ENCODE results near the gene FHAD1.

FHAD1 gene

DNA sequence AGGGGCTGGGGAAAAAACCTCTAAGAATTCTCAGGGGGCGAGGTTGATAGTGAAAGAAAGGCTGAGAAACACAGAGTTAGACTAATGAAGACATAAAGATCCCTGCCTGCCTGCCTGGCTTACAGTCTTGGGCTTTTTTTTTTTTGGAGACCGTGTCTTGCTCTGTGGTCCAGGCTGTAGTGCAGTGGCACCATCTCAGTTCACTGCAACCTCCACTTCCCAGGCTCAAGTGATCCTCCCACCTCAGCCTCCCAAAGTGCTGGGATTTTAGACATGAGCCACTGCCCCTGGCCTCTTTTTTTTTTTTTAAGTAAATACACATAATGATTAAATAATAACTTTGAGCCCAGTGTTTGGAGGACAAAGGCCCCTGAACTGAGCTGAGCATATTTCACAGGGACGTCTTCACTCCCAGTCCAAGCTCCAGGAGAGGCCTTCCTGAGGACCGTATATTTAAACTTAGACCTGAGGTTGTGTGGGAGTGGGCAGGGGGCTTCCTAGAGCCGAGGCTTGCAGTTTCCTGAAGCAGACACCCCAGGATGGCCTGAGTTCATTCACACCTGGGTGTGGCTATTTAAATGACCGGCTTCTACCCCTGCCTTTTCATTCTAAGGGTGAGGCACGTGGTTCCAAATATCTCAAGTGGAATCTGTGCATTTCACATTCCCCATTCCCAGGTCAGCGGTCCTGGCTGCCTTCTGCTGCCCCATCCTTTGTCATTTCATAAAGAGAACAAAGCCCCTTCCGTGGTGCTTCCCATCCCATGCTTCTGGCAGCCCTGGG, 146.6 kb downstream of the FHAD1 start:
- Histone ChIP-seq H3K4me1 (ENCODE audit: control insufficient read depth in 2 of 2, insufficient read depth in 1 of 2, low read depth in 1 of 2, low read length in 2 of 2) (peaks cover 3 to 5% of the 10 kb centered on the region in 2 donors), H4K8ac (ENCODE audit: low read depth, low read length) (no peak overlapping the region), H3K4me3 (ENCODE audit: low read length in 2 of 2) (no peak overlapping the region), H3K79me1 (ENCODE audit: low read depth, low read length) (no peaks in the 10 kb centered on the region), H3K23ac (ENCODE audit: low read depth, low read length, poor library complexity) (no peak overlapping the region), H3K4ac (ENCODE audit: low read length) (no peak overlapping the region), H2BK5ac (ENCODE audit: low read length) (no peak overlapping the region), H2BK120ac (ENCODE audit: low read depth, low read length) (no peak overlapping the region), H2BK12ac (ENCODE audit: low read length) (no peak overlapping the region), H3K27ac (replicated peaks; ENCODE audit: low read length) (no peak overlapping the region), H3K9ac (ENCODE audit: low read depth, low read length, poor library complexity) (no peak overlapping the region), H3K36me3 (replicated peaks in 1 of 2; ENCODE audit: control insufficient read depth in 2 of 2, insufficient read depth in 2 of 2, low read length in 2 of 2) (no peaks in the 10 kb centered on the region), H3K14ac (ENCODE audit: low read length) (no peak overlapping the region), H3K27me3 (ENCODE audit: control insufficient read depth in 3 of 3, insufficient read depth in 3 of 3, low read depth in 1 of 3, low read length in 3 of 3) (peaks cover 0 to 31% (median 0%) of the 10 kb centered on the region in 3 experiments), H2AFZ (ENCODE audit: low read length) (peak overlapping the region; percentile 36), H2BK15ac (ENCODE audit: low read length) (no peak overlapping the region), H3K4me2 (ENCODE audit: insufficient read depth, low read length, poor library complexity, severe bottlenecking) (no peak overlapping the region), H3K18ac (ENCODE audit: low read length) (no peak overlapping the region), H2AK5ac (ENCODE audit: low read depth, low read length) (no peak overlapping the region), H4K91ac (ENCODE audit: low read depth, low read length, poor library complexity) (no peak overlapping the region), H3K9me3 (replicated peaks in 1 of 2; ENCODE audit: control insufficient read depth in 2 of 2, insufficient read depth in 1 of 2, low read depth in 1 of 2, low read length in 2 of 2) (no peaks in the 10 kb centered on the region)
- DNase-seq (ENCODE audit: low spot score), result no peak
- no CpG with 5 or more reads among the region's 9 CpGs for WGBS, 2 donors (ENCODE audit: extremely low coverage in 2 of 2, insufficient read length in 2 of 2, insufficient replicate concordance in 1 of 2)

DNA sequence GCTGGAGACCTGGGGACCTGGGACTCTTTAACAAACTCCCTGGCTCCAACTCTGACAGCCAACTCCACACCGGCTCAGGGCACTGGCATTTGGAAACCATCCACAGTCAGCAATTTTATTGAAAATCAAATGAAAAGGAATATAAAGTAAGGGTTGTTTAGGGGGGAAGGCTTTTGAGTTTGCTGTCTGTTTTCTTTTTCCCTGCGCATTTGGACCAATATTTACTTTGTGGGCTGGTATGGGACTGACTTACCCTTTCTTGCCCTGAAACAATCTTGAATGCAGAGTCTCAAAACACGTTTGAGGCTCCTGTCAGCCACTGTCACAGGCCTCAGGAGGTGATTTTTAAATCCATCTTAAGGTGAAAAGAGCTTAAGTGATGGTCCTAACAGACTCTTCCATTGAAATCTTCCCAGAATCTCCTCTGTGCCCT, 147.3 kb downstream of the FHAD1 start:
- H2BK15ac ChIP-seq (ENCODE audit: low read length), result no peak overlapping the region
- peaks cover 0 to 30% (median 0%) of the 10 kb centered on the region in 3 experiments for H3K27me3 ChIP-seq (ENCODE audit: control insufficient read depth in 3 of 3, insufficient read depth in 3 of 3, low read depth in 1 of 3, low read length in 3 of 3)
- no peaks in the 10 kb centered on the region for H3K9me3 ChIP-seq (replicated peaks in 1 of 2; ENCODE audit: control insufficient read depth in 2 of 2, insufficient read depth in 1 of 2, low read depth in 1 of 2, low read length in 2 of 2)
- no peak overlapping the region for H2AK5ac ChIP-seq (ENCODE audit: low read depth, low read length)
- no peak overlapping the region for H3K27ac ChIP-seq (replicated peaks; ENCODE audit: low read length)
- H4K8ac ChIP-seq (ENCODE audit: low read depth, low read length), result no peak overlapping the region
- no CpG with 5 or more reads among the region's 3 CpGs for WGBS, 2 donors (ENCODE audit: extremely low coverage in 2 of 2, insufficient read length in 2 of 2, insufficient replicate concordance in 1 of 2)
- DNase-seq (ENCODE audit: low spot score), result no peak
- H3K4me1 ChIP-seq (ENCODE audit: control insufficient read depth in 2 of 2, insufficient read depth in 1 of 2, low read depth in 1 of 2, low read length in 2 of 2), result peaks cover 0 to 3% of the 10 kb centered on the region in 2 donors
- H3K36me3 ChIP-seq (replicated peaks in 1 of 2; ENCODE audit: control insufficient read depth in 2 of 2, insufficient read depth in 2 of 2, low read length in 2 of 2), result no peaks in the 10 kb centered on the region
- no peak overlapping the region for H3K4me2 ChIP-seq (ENCODE audit: insufficient read depth, low read length, poor library complexity, severe bottlenecking)
- H3K9ac ChIP-seq (ENCODE audit: low read depth, low read length, poor library complexity), result no peak overlapping the region
- no peak overlapping the region for H2BK120ac ChIP-seq (ENCODE audit: low read depth, low read length)
- peak overlapping the region; percentile 36 for H2AFZ ChIP-seq (ENCODE audit: low read length)
- H3K14ac ChIP-seq (ENCODE audit: low read length), result no peak overlapping the region
- no peak overlapping the region for H3K18ac ChIP-seq (ENCODE audit: low read length)
- no peak overlapping the region for H2BK5ac ChIP-seq (ENCODE audit: low read length)
- H3K4me3 ChIP-seq (ENCODE audit: low read length in 2 of 2), result no peak overlapping the region
- H4K91ac ChIP-seq (ENCODE audit: low read depth, low read length, poor library complexity), result no peak overlapping the region
- H3K23ac ChIP-seq (ENCODE audit: low read depth, low read length, poor library complexity), result no peak overlapping the region
- no peaks in the 10 kb centered on the region for H3K79me1 ChIP-seq (ENCODE audit: low read depth, low read length)
- no peak overlapping the region for H2BK12ac ChIP-seq (ENCODE audit: low read length)
- H3K4ac ChIP-seq (ENCODE audit: low read length), result no peak overlapping the region

DNA sequence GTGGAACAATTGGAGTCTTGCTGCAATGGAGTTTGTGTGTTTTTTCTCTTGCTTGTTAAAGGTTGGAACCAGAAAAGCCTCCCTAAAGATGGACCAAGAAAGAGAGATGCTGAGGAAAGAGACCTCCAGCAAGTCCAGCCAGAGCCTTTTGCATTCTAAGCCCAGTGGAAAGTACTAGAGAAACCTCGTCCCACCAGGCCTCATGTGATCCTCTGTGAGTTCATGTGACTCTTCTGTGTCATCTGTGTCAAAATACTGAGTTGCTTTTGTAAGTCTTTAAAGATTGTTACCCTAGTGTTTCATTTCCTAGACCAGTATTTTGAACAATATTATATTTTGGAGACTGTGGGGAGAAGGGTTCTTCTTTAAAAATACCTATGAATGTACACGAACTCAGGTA, 150.2 kb downstream of the FHAD1 start:
- H3K18ac ChIP-seq (ENCODE audit: low read length), result no peak overlapping the region
- peaks cover 3 to 8% of the 10 kb centered on the region in 2 donors for H3K9me3 ChIP-seq (replicated peaks in 1 of 2; ENCODE audit: control insufficient read depth in 2 of 2, insufficient read depth in 1 of 2, low read depth in 1 of 2, low read length in 2 of 2)
- H4K8ac ChIP-seq (ENCODE audit: low read depth, low read length), result no peak overlapping the region
- H3K4me3 ChIP-seq (ENCODE audit: low read length in 2 of 2), result no peak overlapping the region
- H2BK15ac ChIP-seq (ENCODE audit: low read length), result no peak overlapping the region
- no peak overlapping the region for H2AK5ac ChIP-seq (ENCODE audit: low read depth, low read length)
- no peak overlapping the region for H2BK12ac ChIP-seq (ENCODE audit: low read length)
- H3K14ac ChIP-seq (ENCODE audit: low read length), result no peak overlapping the region
- no CpG with 5 or more reads among the region's 2 CpGs for WGBS, 2 donors (ENCODE audit: extremely low coverage in 2 of 2, insufficient read length in 2 of 2, insufficient replicate concordance in 1 of 2)
- H2AFZ ChIP-seq (ENCODE audit: low read length), result no peak overlapping the region
- H3K27me3 ChIP-seq (ENCODE audit: control insufficient read depth in 3 of 3, insufficient read depth in 3 of 3, low read depth in 1 of 3, low read length in 3 of 3), result peaks cover 0 to 15% (median 0%) of the 10 kb centered on the region in 3 experiments
- H4K91ac ChIP-seq (ENCODE audit: low read depth, low read length, poor library complexity), result no peak overlapping the region
- H2BK120ac ChIP-seq (ENCODE audit: low read depth, low read length), result no peak overlapping the region
- no peaks in the 10 kb centered on the region for H3K79me1 ChIP-seq (ENCODE audit: low read depth, low read length)
- no peak overlapping the region for H3K9ac ChIP-seq (ENCODE audit: low read depth, low read length, poor library complexity)
- H2BK5ac ChIP-seq (ENCODE audit: low read length), result no peak overlapping the region
- H3K4me1 ChIP-seq (ENCODE audit: control insufficient read depth in 2 of 2, insufficient read depth in 1 of 2, low read depth in 1 of 2, low read length in 2 of 2), result peaks cover 0 to 3% of the 10 kb centered on the region in 2 donors
- DNase-seq (ENCODE audit: low spot score), result no peak
- no peak overlapping the region for H3K23ac ChIP-seq (ENCODE audit: low read depth, low read length, poor library complexity)
- H3K36me3 ChIP-seq (replicated peaks in 1 of 2; ENCODE audit: control insufficient read depth in 2 of 2, insufficient read depth in 2 of 2, low read length in 2 of 2), result no peaks in the 10 kb centered on the region
- H3K4ac ChIP-seq (ENCODE audit: low read length), result no peak overlapping the region
- H3K4me2 ChIP-seq (ENCODE audit: insufficient read depth, low read length, poor library complexity, severe bottlenecking), result no peak overlapping the region
- H3K27ac ChIP-seq (replicated peaks; ENCODE audit: low read length), result no peak overlapping the region

DNA sequence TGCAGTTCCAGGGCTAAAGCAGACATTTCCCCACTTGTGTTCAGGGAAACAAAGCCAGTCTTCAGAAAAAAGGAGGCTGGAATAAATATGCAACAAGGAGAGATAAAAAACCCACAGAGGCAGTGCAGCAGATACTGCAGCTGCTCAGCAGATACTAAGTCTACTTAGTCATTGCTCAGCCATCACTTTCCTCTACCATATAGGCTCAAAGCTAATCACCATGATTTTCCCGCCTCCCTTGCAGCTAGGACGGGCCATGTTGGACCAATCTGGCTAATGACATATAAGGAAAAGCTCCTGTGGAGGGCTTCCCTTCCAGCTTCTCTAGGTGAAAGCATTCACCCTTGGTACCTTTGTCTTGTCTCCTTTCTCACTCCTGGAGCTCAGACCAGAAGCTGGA, 152.7 kb downstream of the FHAD1 start:
- DNase-seq (ENCODE audit: low spot score), result no peak
- no peak overlapping the region for H3K14ac ChIP-seq (ENCODE audit: low read length)
- no peaks in the 10 kb centered on the region for H3K36me3 ChIP-seq (replicated peaks in 1 of 2; ENCODE audit: control insufficient read depth in 2 of 2, insufficient read depth in 2 of 2, low read length in 2 of 2)
- no peak overlapping the region for H2BK120ac ChIP-seq (ENCODE audit: low read depth, low read length)
- H2BK12ac ChIP-seq (ENCODE audit: low read length), result no peak overlapping the region
- H2BK5ac ChIP-seq (ENCODE audit: low read length), result no peak overlapping the region
- H3K9ac ChIP-seq (ENCODE audit: low read depth, low read length, poor library complexity), result no peak overlapping the region
- H3K4me2 ChIP-seq (ENCODE audit: insufficient read depth, low read length, poor library complexity, severe bottlenecking), result no peak overlapping the region
- H2AK5ac ChIP-seq (ENCODE audit: low read depth, low read length), result no peak overlapping the region
- H2AFZ ChIP-seq (ENCODE audit: low read length), result no peak overlapping the region
- H3K23ac ChIP-seq (ENCODE audit: low read depth, low read length, poor library complexity), result no peak overlapping the region
- H3K27ac ChIP-seq (replicated peaks; ENCODE audit: low read length), result no peak overlapping the region
- H3K79me1 ChIP-seq (ENCODE audit: low read depth, low read length), result no peaks in the 10 kb centered on the region
- H4K91ac ChIP-seq (ENCODE audit: low read depth, low read length, poor library complexity), result no peak overlapping the region
- H3K27me3 ChIP-seq (ENCODE audit: control insufficient read depth in 3 of 3, insufficient read depth in 3 of 3, low read depth in 1 of 3, low read length in 3 of 3), result peaks cover 0 to 8% (median 0%) of the 10 kb centered on the region in 3 experiments
- no peak overlapping the region for H4K8ac ChIP-seq (ENCODE audit: low read depth, low read length)
- H3K18ac ChIP-seq (ENCODE audit: low read length), result no peak overlapping the region
- H3K4me1 ChIP-seq (ENCODE audit: control insufficient read depth in 2 of 2, insufficient read depth in 1 of 2, low read depth in 1 of 2, low read length in 2 of 2), result no peaks in the 10 kb centered on the region
- H3K9me3 ChIP-seq (replicated peaks in 1 of 2; ENCODE audit: control insufficient read depth in 2 of 2, insufficient read depth in 1 of 2, low read depth in 1 of 2, low read length in 2 of 2), result peaks cover 3 to 8% of the 10 kb centered on the region in 2 donors
- H2BK15ac ChIP-seq (ENCODE audit: low read length), result no peak overlapping the region
- no peak overlapping the region for H3K4me3 ChIP-seq (ENCODE audit: low read length in 2 of 2)
- WGBS, 2 donors (ENCODE audit: extremely low coverage in 2 of 2, insufficient read length in 2 of 2, insufficient replicate concordance in 1 of 2), result no CpG with 5 or more reads among the region's 2 CpGs
- H3K4ac ChIP-seq (ENCODE audit: low read length), result no peak overlapping the region
